K562 (cell line): ENCODE results near the gene LYPD3. TPM values are rescaled to one million over a fixed set of nuclear protein-coding genes. Genes with fewer than 3 reads are reported as not detected.

ENCODE experiments used
- CCNT2 ChIP-seq: IDR thresholded peaks from 2 replicates; pipeline ENCODE4 v1.6.1; 2011; ENCODE audit warnings: borderline replicate concordance, low read depth, mild to moderate bottlenecking, moderate library complexity, mixed read lengths, low read length; ENCODE audit not compliant: insufficient read length; ENCODE audit errors: extremely low read depth
- E2F5 ChIP-seq: sonication (generic); formaldehyde crosslinking; IDR thresholded peaks from 2 replicates; pipeline ENCODE4 v1.8.0; 2022; ENCODE audit warnings: mild to moderate bottlenecking, missing genetic modification reagents
- ELF2 ChIP-seq: fragments of 250-450 bp; sonication (Bioruptor Pico); IDR thresholded peaks from 2 replicates; pipeline ENCODE4 v1.5.0; 2021; ENCODE audit warnings: mild to moderate bottlenecking
- EWSR1 ChIP-seq: fragments of 450-650 bp; IDR thresholded peaks from 2 replicates; pipeline ENCODE4 v1.6.1; 2018; ENCODE audit warnings: borderline replicate concordance, mild to moderate bottlenecking, low read depth, moderate library complexity; ENCODE audit not compliant: partially characterized antibody
- EZH2 ChIP-seq: IDR thresholded peaks from 2 replicates; pipeline ENCODE4 v1.6.1; 2012; ENCODE audit warnings: low read depth, mild to moderate bottlenecking, inconsistent platforms, low read length, borderline replicate concordance
- GTF2F1 ChIP-seq: IDR thresholded peaks from 2 replicates; pipeline ENCODE4 v1.6.1; 2011; ENCODE audit warnings: low read depth, low read length, improper control_type of control experiment
- KLF13 ChIP-seq: fragments of 450-650 bp; IDR thresholded peaks from 2 replicates; pipeline ENCODE4 v1.6.1; 2016; ENCODE audit warnings: missing genetic modification characterization, low read depth, mild to moderate bottlenecking, missing compliant biosample characterization, moderate library complexity, borderline replicate concordance
- LEF1 ChIP-seq: fragments of 450-650 bp; IDR thresholded peaks from 2 replicates; pipeline ENCODE4 v1.6.1; 2016; ENCODE audit warnings: mild to moderate bottlenecking
- MAFG ChIP-seq: fragments of 450-650 bp; conservative IDR thresholded peaks from 2 replicates; pipeline ENCODE4 v1.6.1; 2016; ENCODE audit warnings: missing genetic modification characterization, missing compliant biosample characterization
- MAX ChIP-seq: sonication (generic); formaldehyde crosslinking; IDR thresholded peaks from 2 replicates; pipeline ENCODE4 v1.9.0; 2022; ENCODE audit warnings: mild to moderate bottlenecking, missing genetic modification reagents
- MECOM ChIP-seq: fragments of 250-450 bp; sonication (Bioruptor Pico); IDR thresholded peaks from 2 replicates; pipeline ENCODE4 v1.8.0; 2022; ENCODE audit warnings: inconsistent platforms
- MTA2 ChIP-seq: fragments of 450-650 bp; IDR thresholded peaks from 2 replicates; pipeline ENCODE4 v1.6.1; 2016; ENCODE audit warnings: low read depth
- NCOR1 ChIP-seq: fragments of 450-650 bp; IDR thresholded peaks from 2 replicates; pipeline ENCODE4 v1.6.1; 2016; ENCODE audit warnings: mild to moderate bottlenecking, moderate library complexity
- PCBP1 ChIP-seq: fragments of 200-400 bp; formaldehyde crosslinking; IDR thresholded peaks from 2 replicates; pipeline ENCODE4 v1.6.1; 2018; ENCODE audit warnings: mild to moderate bottlenecking, low read depth, low read length; ENCODE audit not compliant: poor library complexity, severe bottlenecking
- POU5F1 ChIP-seq: fragments of 150-350 bp; IDR thresholded peaks from 2 replicates; pipeline ENCODE4 v1.6.1; 2014; ENCODE audit warnings: borderline replicate concordance, low read length, low read depth, mild to moderate bottlenecking; ENCODE audit not compliant: partially characterized antibody
- PTBP1 ChIP-seq: fragments of 200-400 bp; formaldehyde crosslinking; IDR thresholded peaks from 2 replicates; pipeline ENCODE4 v1.6.1; 2017; ENCODE audit warnings: low read depth, low read length
- SAFB2 ChIP-seq: fragments of 200-400 bp; formaldehyde crosslinking; IDR thresholded peaks from 2 replicates; pipeline ENCODE4 v1.6.1; 2018; ENCODE audit warnings: borderline replicate concordance, low read length, low read depth, moderate library complexity; ENCODE audit not compliant: severe bottlenecking
- SMARCC2 ChIP-seq: fragments of 450-650 bp; IDR thresholded peaks from 2 replicates; pipeline ENCODE4 v1.6.1; 2017; ENCODE audit warnings: antibody characterized with exemption, moderate library complexity, mild to moderate bottlenecking, low read depth
- STAT5A ChIP-seq: IDR thresholded peaks from 2 replicates; pipeline ENCODE4 v1.6.1; 2012; ENCODE audit warnings: low read length, inconsistent platforms, borderline replicate concordance
- TEAD2 ChIP-seq: fragments of 450-650 bp; IDR thresholded peaks from 2 replicates; pipeline ENCODE4 v1.6.1; 2016; ENCODE audit warnings: missing genetic modification characterization, control low read depth, missing compliant biosample characterization
- ZBTB8A ChIP-seq: fragments of 450-650 bp; IDR thresholded peaks from 2 replicates; pipeline ENCODE4 v1.6.1; 2018; ENCODE audit warnings: mild to moderate bottlenecking, moderate library complexity; ENCODE audit not compliant: partially characterized antibody
- ZFP30 ChIP-seq: fragments of 250-450 bp; sonication (Bioruptor Pico); IDR thresholded peaks from 2 replicates; pipeline ENCODE4 v1.8.0; 2022; ENCODE audit warnings: moderate library complexity, mild to moderate bottlenecking, inconsistent platforms, borderline replicate concordance
- ZKSCAN3 ChIP-seq: fragments of 250-450 bp; sonication (Bioruptor Pico); IDR thresholded peaks from 2 replicates; pipeline ENCODE4 v1.4.0; 2020
- ZNF3 ChIP-seq: fragments of 250-450 bp; sonication (Bioruptor Pico); IDR thresholded peaks from 2 replicates; pipeline ENCODE4 v1.5.0; 2021; ENCODE audit warnings: mild to moderate bottlenecking, moderate library complexity
- ZNF384 ChIP-seq: IDR thresholded peaks from 2 replicates; pipeline ENCODE4 v1.6.1; 2012; ENCODE audit warnings: low read depth, low read length, improper control_type of control experiment
- ZNF395 ChIP-seq: fragments of 200-800 bp; sonication (Bioruptor generic); IDR thresholded peaks from 2 replicates; pipeline ENCODE4 v1.6.1; 2017; ENCODE audit warnings: missing genetic modification characterization, missing compliant biosample characterization
- ZNF644 ChIP-seq: fragments of 200-800 bp; sonication (Bioruptor generic); IDR thresholded peaks from 2 replicates; pipeline ENCODE4 v1.6.1; 2016; ENCODE audit warnings: low read depth, missing genetic modification characterization, missing compliant biosample characterization
- ZNF695 ChIP-seq: fragments of 450-650 bp; formaldehyde crosslinking; IDR thresholded peaks from 2 replicates; pipeline ENCODE4 v1.4.0; 2020; ENCODE audit warnings: mild to moderate bottlenecking, moderate library complexity
- polyA plus RNA-seq, 8 experiments: library from polyadenylated mRNA; depleted of rRNA in 4 of 8; stranded (reverse) in 5 of 8; unstranded in 3 of 8; fragments of >200 nt; fragmentation: Nextera tagmentation in 2 of 8; fragmentation: Illumina TruSeq in 1 of 8; extraction: Ambion mirVana in 2 of 8; extraction: Trizol in 1 of 8; gene quantifications; 2 replicates each; pipeline versions ENCODE4 v1.2.1 to v1.2.3, GENCODE V29; 2011 to 2014; ENCODE audit warnings: inconsistent platforms in 1 of 8, missing spikeins in 1 of 8
- total RNA-seq, 7 experiments: library from RNA; depleted of rRNA in 6 of 7; stranded (reverse); fragments of >200 nt in 6 of 7; fragmentation: Illumina TruSeq in 2 of 7; extraction: Trizol in 2 of 7; gene quantifications; 2 replicates each; pipeline versions ENCODE4 v1.2.1 to v1.2.3, GENCODE V29; 2011 to 2021; ENCODE audit warnings: low replicate concordance in 1 of 7

Gene LYPD3
- total and polyA plus RNA-seq, 9 of the 15 experiments (the other 6 are each of a cell fraction or from before 2014, with no cell fraction given), result 0.04 to 0.33 (median 0.20) TPM; not detected in 1

GRCh38 chr19:43503501-43504425 is 38.4 kb upstream of the LYPD3 start (continued):
- TF ChIP-seq ZNF395 (CRISPR knock-in tag) (no peak), CCNT2 (no peak), E2F5 (CRISPR knock-in tag) (no peak), MTA2 (no peak), MAX (CRISPR knock-in tag) (no peak), KLF13 (no peak), SAFB2 (no peak), ZNF384 (no peak), POU5F1 (no peak), PCBP1 (no peak), EWSR1 (no peak), ZNF3 (no peak), LEF1 (no peak), ZBTB8A (no peak), MECOM (CRISPR knock-in tag) (no peak), EZH2 (no peak), ZNF695 (CRISPR knock-in tag) (no peak), GTF2F1 (no peak), TEAD2 (tag) (no peak), NCOR1 (no peak), SMARCC2 (no peak), STAT5A (no peak), ELF2 (CRISPR knock-in tag) (no peak), PTBP1 (no peak), MAFG (no peak), ZNF644 (tag) (no peak), ZKSCAN3 (CRISPR knock-in tag) (no peak), ZFP30 (CRISPR knock-in tag) (no peak)
